DOHH2 (cell line): ENCODE data around the gene CYTH4.

Source experiments
- CTCF ChIP-seq: fragments of 200-600 bp; sonication (generic); IDR thresholded peaks from one replicate; pipeline ENCODE4 v1.5.1; 2014; ENCODE audit warnings: antibody characterized with exemption, mild to moderate bottlenecking, low read depth, low read length; ENCODE audit not compliant: poor library complexity, severe bottlenecking
- EZH2phosphoT487 ChIP-seq: fragments of 200-600 bp; sonication (generic); IDR thresholded peaks from 2 replicates; pipeline ENCODE4 v1.6.1; 2017; ENCODE audit warnings: borderline replicate concordance, mild to moderate bottlenecking, antibody characterized with exemption, low read length, moderate library complexity, mixed read lengths

DNA sequence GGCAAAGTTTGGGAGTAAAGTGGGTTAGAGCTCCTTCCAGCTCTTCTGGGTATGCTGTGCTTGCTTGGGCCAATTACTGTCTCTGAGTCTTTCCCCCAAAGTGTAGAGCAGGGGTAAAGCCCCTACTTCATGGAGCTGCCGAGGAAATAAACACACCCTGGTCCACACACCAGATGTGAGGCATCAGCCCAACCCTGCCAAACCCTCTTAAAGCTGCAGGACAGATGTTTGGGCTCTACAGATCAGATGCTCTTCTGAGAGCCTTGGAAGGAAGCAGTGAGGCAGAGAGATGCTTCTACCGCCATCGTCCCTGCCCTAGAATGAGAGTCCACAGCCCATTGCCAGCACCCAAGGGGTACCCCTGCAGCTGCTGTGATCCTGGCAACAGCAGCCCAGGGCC lies 80.3 kb downstream of the CYTH4 start:
- no peak for TF ChIP-seq CTCF
- TF ChIP-seq EZH2phosphoT487, result no peak
